CD14-positive monocyte (primary cell): ENCODE measurements around the gene PRKN. TPM values are rescaled to one million over a fixed set of nuclear protein-coding genes. Genes with fewer than 3 reads are reported as not detected.

Source experiments
- DNase-seq, 3 donors: peaks; one replicate each; pipeline ENCODE4 v3.0.0-alpha.2; 2011 to 2022
- H2AFZ ChIP-seq: 2 replicates; pipeline ENCODE4 v1.6.0; 2012; ENCODE audit warnings: mild to moderate bottlenecking, low read depth, low read length, inconsistent platforms; ENCODE audit not compliant: insufficient read depth, poor library complexity, severe bottlenecking
- H3K27ac ChIP-seq, 2 donors: 1 replicate in 1 of 2; 2 replicates in 1 of 2; pipeline ENCODE4 v1.5.1; 2012 to 2013; ENCODE audit warnings: low read length in 2 of 2, control low read depth in 1 of 2, inconsistent platforms in 1 of 2, low read depth in 1 of 2, mild to moderate bottlenecking in 1 of 2
- H3K27me3 ChIP-seq, 2 donors: one replicate each; pipeline versions ENCODE4 v1.6.0 to v1.6.1; 2011 to 2013; ENCODE audit warnings: low read length in 2 of 2; ENCODE audit not compliant: control insufficient read depth in 2 of 2, insufficient read depth in 2 of 2
- H3K36me3 ChIP-seq, 2 donors: replicated peaks in 1 of 2; 1 replicate in 1 of 2; 2 replicates in 1 of 2; pipeline versions ENCODE4 v1.5.1 to v1.6.1; 2012 to 2013; ENCODE audit warnings: low read length in 2 of 2, control low read depth in 1 of 2, inconsistent platforms in 1 of 2, mild to moderate bottlenecking in 1 of 2; ENCODE audit not compliant: insufficient read depth in 2 of 2, control insufficient read depth in 1 of 2
- H3K4me1 ChIP-seq, 2 donors: 1 replicate in 1 of 2; 2 replicates in 1 of 2; pipeline versions ENCODE4 v1.5.1 to v1.6.1; 2012 to 2013; ENCODE audit warnings: low read length in 2 of 2, control low read depth in 1 of 2, inconsistent platforms in 1 of 2, mild to moderate bottlenecking in 1 of 2, moderate library complexity in 1 of 2; ENCODE audit not compliant: insufficient read depth in 2 of 2, control insufficient read depth in 1 of 2
- H3K4me2 ChIP-seq: replicated peaks from 2 replicates; pipeline ENCODE3; 2012; ENCODE audit warnings: low read length, moderate library complexity, mild to moderate bottlenecking; ENCODE audit not compliant: poor library complexity, severe bottlenecking; ENCODE audit errors: extremely low read depth
- H3K4me3 ChIP-seq, 3 experiments: fragments of 200-600 bp in 1 of 3; sonication (generic) in 1 of 3; replicated peaks in 1 of 3; 1 replicate in 2 of 3; 2 replicates in 1 of 3; pipeline ENCODE4 v1.5.1; 2011 to 2013; ENCODE audit warnings: low read length in 3 of 3, mild to moderate bottlenecking in 3 of 3, control low read depth in 2 of 3, low read depth in 2 of 3, inconsistent platforms in 1 of 3, moderate library complexity in 1 of 3
- H3K79me2 ChIP-seq: 2 replicates; pipeline ENCODE4 v1.6.0; 2012; ENCODE audit warnings: mild to moderate bottlenecking, control low read depth, inconsistent platforms, low read length, moderate library complexity; ENCODE audit not compliant: insufficient read depth
- H3K9ac ChIP-seq: 2 replicates; pipeline ENCODE4 v1.6.0; 2017; ENCODE audit warnings: low read length, mild to moderate bottlenecking; ENCODE audit not compliant: insufficient read depth, poor library complexity, severe bottlenecking
- H3K9me3 ChIP-seq, 2 donors: replicated peaks in 1 of 2; 1 replicate in 1 of 2; 2 replicates in 1 of 2; pipeline versions ENCODE4 v1.5.1 to v1.6.1; 2012 to 2013; ENCODE audit warnings: low read length in 2 of 2, control low read depth in 1 of 2; ENCODE audit not compliant: control insufficient read depth in 1 of 2, insufficient read depth in 1 of 2
- H4K20me1 ChIP-seq: 2 replicates; pipeline ENCODE4 v1.6.0; 2012; ENCODE audit warnings: mild to moderate bottlenecking, low read length, control low read depth, moderate library complexity; ENCODE audit not compliant: insufficient read depth
- H3K27ac Mint-ChIP-seq, 7 donors: one replicate each; pipeline ENCODE4 v1.8.0; 2020; ENCODE audit warnings: mild to moderate bottlenecking in 7 of 7, mixed read lengths in 7 of 7, moderate library complexity in 6 of 7, inconsistent platforms in 2 of 7
- H3K27me3 Mint-ChIP-seq, 3 donors: one replicate each; pipeline ENCODE4 v1.8.0; 2021 to 2022; ENCODE audit warnings: low read depth in 3 of 3, mild to moderate bottlenecking in 3 of 3, mixed read lengths in 3 of 3, moderate library complexity in 3 of 3, inconsistent platforms in 1 of 3
- H3K36me3 Mint-ChIP-seq, 2 donors: one replicate each; pipeline ENCODE4 v1.8.0; 2020; ENCODE audit warnings: mixed read lengths in 2 of 2, inconsistent platforms in 1 of 2, mild to moderate bottlenecking in 1 of 2
- H3K4me1 Mint-ChIP-seq: one replicate; pipeline ENCODE4 v1.8.0; 2020; ENCODE audit warnings: mild to moderate bottlenecking, mixed read lengths
- H3K4me3 Mint-ChIP-seq, 2 donors: one replicate each; pipeline ENCODE4 v1.8.0; 2020; ENCODE audit warnings: mild to moderate bottlenecking in 2 of 2, mixed read lengths in 2 of 2, moderate library complexity in 1 of 2
- H3K9me3 Mint-ChIP-seq, 7 donors: one replicate each; pipeline ENCODE4 v1.8.0; 2020 to 2022; ENCODE audit warnings: mixed read lengths in 7 of 7, mild to moderate bottlenecking in 6 of 7, moderate library complexity in 6 of 7, inconsistent platforms in 2 of 7
- CTCF ChIP-seq: fragments of 200-600 bp; IDR thresholded peaks from one replicate; pipeline ENCODE4 v1.8.0; 2022; ENCODE audit warnings: antibody characterized with exemption, mild to moderate bottlenecking
- WGBS: methylation state at CpG from one replicate; pipeline ENCODE4 v1.1.5; 2013; ENCODE audit warnings: missing lambda C conversion rate; ENCODE audit not compliant: insufficient coverage; 5-methylcytosine and 5-hydroxymethylcytosine counted together
- intact Hi-C, 2 donors: fragments of 100-400 bp; cut with micrococcal nuclease; formaldehyde crosslinking; loops; one replicate each; pipeline versions ENCODE4 v1.15.0 to v1.15.1; 2023
- polyA plus RNA-seq, 3 donors: library from polyadenylated mRNA; depleted of rRNA in 1 of 3; unstranded in 2 of 3; stranded (reverse) in 1 of 3; fragments of 300-500 nt in 2 of 3; fragments of >200 nt in 1 of 3; fragmentation: Illumina TruSeq in 2 of 3; gene quantifications; 1 replicate in 2 of 3; 2 replicates in 1 of 3; pipeline ENCODE4 v1.2.3, GENCODE V29; 2012 to 2021

The PRKN gene
- polyA plus RNA-seq, 3 donors: 0.19 to 0.21 TPM; not detected in 1

- H3K4me1 ChIP-seq: no peaks in the 10 kb centered on the region
- no peaks in the 10 kb centered on the region for H3K79me2 ChIP-seq
- Mint-ChIP-seq H3K36me3 (no peaks in the 10 kb centered on the region), H3K9me3 (peaks cover 2 to 12% (median 6%) of the 10 kb centered on the region in 7 donors), H3K27ac (peak overlapping the region in 1 of 7 donors; percentile 8), H3K4me3 (no peak overlapping the region), H3K27me3 (no peaks in the 10 kb centered on the region), H3K4me1 (no peaks in the 10 kb centered on the region)
- H3K4me3 ChIP-seq: no peak overlapping the region
- H3K27ac ChIP-seq: no peak overlapping the region
- H3K9ac ChIP-seq: no peak overlapping the region
- H3K27me3 ChIP-seq: no peaks in the 10 kb centered on the region
- peaks cover 14 to 18% of the 10 kb centered on the region in 2 donors for H3K9me3 ChIP-seq
- no peaks in the 10 kb centered on the region for H3K36me3 ChIP-seq
- no peak overlapping the region for H2AFZ ChIP-seq
- DNase-seq: no peak
- no peaks in the 10 kb centered on the region for H4K20me1 ChIP-seq
- intact Hi-C loops: no loop called here
- no peak for TF ChIP-seq CTCF
- no peak overlapping the region for H3K4me2 ChIP-seq
- WGBS: 99% methylated on average over 7 of the region's 8 CpGs
Observed at GRCh38 chr6:162050579-162050978, 677.0 kb downstream of the PRKN start.

- Histone ChIP-seq H3K4me1 (no peaks in the 10 kb centered on the region), H4K20me1 (no peaks in the 10 kb centered on the region), H3K4me2 (no peak overlapping the region), H3K9ac (no peak overlapping the region), H3K79me2 (no peaks in the 10 kb centered on the region), H3K36me3 (no peaks in the 10 kb centered on the region), H2AFZ (no peak overlapping the region), H3K27ac (no peak overlapping the region), H3K4me3 (no peak overlapping the region), H3K27me3 (no peaks in the 10 kb centered on the region), H3K9me3 (peaks cover 17 to 22% of the 10 kb centered on the region in 2 donors)
- H3K4me3 Mint-ChIP-seq: no peak overlapping the region
- TF ChIP-seq CTCF: no peak
- H3K4me1 Mint-ChIP-seq: no peaks in the 10 kb centered on the region
- H3K36me3 Mint-ChIP-seq: no peaks in the 10 kb centered on the region
- WGBS: 100% methylated on average over 1 of the region's 5 CpGs
- DNase-seq: no peak
- peaks cover 5 to 15% (median 9%) of the 10 kb centered on the region in 7 donors for H3K9me3 Mint-ChIP-seq
- no peaks in the 10 kb centered on the region for H3K27me3 Mint-ChIP-seq
- intact Hi-C loops: no loop called here
- H3K27ac Mint-ChIP-seq: no peak overlapping the region
Observed at GRCh38 chr6:162046324-162046723, 681.2 kb downstream of the PRKN start.
